Fibroblast of skin of right quadriceps (primary cell): ENCODE measurements around the gene DNAH8.

Experiments
- DNase-seq: peaks from one replicate; pipeline ENCODE4 v3.0.0-alpha.2; 2013

Gene DNAH8

DNA sequence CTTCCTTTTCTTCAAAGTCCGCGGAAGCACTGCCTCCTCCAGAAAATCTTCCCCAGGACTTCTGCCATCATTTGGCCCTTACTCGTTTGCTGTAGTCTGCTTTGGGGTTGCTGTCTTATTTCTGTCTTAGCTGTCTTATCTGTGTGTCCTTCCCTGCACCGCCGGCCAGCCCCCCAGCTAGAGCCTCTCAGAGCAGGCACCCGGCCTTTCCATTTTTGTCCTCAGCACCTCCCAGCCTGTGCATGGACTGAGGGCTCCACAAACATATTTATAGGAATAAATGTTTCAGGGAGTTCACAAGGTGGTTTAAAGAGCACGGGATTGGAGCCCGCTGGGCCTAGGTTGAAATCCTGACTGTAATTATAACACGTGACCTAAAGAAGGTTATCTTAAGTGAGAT, 341.6 kb downstream of the DNAH8 start:
- DNase-seq: no peak

DNA sequence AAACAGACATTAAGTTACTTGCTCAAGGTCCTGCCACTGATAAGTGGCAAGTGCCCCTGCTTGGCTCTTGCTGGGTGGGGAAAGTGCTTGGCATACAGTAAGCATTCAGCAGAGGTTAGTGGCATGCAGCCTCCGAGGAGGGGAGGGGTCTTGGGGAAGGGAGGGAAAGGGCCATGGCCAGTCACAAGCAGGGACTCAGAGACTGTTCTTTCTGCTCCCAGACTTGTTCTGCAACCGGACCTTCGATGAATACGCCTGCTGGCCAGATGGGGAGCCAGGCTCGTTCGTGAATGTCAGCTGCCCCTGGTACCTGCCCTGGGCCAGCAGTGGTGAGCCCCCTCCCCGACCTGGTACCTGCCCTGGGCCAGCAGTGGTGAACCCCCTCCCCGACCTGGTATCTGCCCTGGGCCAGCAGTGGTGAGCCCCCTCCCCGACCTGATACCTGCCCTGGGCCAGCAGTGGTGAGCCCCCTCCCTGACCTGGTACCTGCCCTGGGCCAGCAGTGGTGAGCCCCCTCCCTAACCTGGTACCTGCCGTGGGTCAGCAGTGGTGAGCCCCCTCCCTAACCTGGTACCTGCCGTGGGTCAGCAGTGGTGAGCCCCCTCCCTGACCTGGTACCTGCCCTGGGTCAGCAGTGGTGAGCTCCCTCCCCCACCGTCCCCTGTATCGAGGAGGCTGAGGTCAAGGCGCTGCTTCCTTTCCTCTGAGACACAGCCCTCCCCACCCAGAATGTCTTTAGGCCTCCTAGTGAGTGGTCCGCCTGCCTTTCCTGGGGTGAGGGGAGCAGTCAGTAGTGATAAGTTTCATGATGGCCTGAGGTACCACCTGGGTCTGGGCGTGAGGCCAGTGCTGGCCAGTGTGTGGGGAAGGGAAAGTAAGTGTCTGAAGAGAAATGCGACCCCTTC, 342.4 kb downstream of the DNAH8 start:
- DNase-seq: no peak

DNA sequence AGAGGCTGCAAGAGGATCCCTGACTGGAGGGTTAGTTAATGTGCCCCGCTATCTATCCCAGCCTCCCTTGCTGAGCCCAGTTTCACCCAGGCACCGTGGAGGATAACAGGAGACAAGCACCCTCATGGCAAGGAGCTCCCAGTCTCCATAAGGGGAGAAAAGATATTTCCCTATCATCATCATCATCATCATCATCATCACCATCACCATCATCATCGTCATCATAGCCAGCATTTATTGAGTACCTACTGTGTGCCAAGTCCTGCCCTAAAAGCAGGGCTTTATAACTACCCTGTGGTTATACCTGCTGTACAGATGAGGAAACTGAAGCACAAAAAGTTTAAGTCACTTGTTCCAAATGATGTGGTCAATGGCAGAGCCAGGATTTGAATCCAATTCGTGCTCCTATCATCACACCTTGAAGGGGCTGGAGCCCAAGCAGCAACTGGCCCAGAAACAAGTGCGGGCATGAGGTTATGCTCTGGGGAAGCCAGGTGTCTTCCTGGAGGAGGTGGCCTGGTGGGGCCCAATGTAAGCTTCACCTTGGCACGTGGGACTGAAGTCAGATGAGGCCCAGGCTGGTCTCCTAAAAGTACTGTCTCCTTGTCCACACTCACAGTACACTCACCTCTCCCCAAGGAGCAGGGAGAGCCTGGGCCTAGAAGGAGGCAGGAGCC, 343.5 kb downstream of the DNAH8 start:
- DNase-seq: no peak

DNA sequence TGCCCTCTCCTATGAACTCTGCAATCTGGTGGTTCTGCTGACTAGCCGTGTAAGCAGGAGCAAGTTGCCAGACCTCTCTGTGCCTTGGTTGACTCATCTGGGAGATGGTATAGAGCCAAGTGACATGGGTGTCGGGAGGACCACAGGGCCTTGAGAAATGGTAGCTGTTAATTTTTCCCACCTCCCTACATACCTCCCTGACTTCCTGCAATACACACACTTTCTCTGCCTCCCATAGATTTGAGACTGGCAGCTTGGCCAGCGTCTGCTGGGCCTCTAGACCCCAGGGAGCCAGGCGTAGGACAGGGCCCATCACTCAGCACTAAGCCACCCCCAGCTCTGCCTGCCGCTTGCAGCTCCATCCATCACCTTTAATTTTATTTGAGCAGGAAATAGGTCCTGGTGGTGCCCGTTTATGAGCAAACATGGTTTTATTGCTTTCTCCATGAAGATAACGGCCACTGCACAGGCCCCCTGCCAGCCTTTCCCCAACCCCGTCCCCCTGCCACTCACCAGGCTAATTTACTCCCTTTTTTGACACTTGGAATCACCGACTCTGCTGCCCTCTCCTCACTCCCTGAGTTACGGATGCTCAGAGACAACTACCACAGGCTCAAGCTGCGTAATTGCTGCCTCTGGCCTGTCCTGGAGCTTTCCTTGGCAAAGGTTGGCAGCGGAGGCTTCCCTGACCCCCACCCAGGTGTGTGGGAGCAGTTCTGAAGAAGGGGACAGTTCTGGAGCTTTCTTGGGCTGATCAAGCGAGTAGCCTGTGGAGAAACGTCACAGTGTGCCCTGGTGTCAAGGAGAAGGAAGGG, 344.6 kb downstream of the DNAH8 start:
- DNase-seq: no peak

DNA sequence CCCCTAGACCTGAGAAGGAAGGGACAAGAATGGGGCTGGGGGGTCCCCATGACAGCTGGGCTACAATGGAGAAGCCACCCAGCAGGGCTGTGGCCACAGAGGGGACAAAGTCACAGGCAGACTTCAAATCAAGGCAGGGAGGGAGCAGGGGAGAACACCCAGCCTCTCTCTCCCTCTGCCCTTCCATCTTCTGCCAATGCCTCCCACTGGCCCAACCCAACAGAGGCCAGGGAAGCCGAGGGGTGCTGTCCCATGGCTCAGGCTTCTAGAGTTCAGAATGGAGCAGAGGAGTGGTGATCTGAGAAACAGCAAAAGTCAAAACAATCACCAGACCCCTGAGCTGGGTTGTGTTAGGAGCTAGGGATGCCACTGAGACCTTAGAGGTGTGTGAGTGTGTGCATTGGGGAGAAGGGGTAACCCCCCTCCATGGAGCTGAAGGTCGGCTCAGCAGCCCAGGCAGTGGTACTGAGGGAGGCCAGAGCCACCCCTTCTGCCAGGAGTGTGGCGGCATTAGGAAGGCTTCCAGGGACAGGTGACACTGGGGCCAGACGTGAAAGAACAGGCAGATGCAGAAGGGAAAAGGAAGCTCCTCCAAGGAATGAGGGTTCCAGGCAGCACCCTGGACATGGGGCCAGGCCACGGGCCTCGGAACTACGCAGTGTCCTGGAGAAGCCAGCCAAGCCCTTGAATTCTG, 345.5 kb downstream of the DNAH8 start:
- DNase-seq: no peak

DNA sequence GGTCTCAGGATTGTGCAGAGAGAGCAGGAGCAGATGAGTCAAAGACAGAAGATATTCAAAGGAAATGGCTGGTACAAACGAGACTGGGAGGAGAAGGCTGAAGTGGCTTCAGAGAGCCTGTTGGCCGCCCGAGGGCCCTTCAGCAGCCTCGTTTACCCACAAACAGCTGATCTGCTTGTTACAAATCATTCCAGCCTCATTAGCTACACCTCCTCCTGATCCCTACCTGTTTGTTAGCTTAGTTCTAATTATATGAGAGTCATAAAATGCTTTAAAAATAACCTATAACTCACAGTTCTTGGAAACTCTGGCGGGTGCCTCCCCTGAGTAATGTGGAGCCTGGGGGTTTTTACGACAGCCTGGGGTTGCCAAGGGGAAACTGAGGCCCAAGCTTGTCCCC, 346.1 kb downstream of the DNAH8 start:
- no peak for DNase-seq

DNA sequence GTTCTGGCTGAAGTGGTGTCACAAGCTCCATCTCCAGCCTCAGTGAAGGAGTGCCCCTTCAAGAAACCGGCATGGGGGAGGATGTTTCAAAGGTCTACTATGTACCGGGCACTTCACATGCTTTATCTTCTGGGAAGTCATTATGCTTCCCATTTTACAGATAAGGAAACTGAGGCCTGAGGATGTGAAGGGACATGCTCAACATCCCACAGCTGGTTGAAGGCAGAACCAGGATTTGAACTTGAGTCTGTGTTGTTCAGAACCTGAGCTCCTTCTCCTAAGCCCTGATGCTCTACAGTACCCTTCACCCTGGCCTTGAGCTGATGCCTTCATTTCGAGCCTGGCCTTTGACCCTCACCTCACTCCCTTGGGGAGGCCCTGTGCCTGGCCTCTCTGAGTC, 346.5 kb downstream of the DNAH8 start:
- no peak for DNase-seq

DNA sequence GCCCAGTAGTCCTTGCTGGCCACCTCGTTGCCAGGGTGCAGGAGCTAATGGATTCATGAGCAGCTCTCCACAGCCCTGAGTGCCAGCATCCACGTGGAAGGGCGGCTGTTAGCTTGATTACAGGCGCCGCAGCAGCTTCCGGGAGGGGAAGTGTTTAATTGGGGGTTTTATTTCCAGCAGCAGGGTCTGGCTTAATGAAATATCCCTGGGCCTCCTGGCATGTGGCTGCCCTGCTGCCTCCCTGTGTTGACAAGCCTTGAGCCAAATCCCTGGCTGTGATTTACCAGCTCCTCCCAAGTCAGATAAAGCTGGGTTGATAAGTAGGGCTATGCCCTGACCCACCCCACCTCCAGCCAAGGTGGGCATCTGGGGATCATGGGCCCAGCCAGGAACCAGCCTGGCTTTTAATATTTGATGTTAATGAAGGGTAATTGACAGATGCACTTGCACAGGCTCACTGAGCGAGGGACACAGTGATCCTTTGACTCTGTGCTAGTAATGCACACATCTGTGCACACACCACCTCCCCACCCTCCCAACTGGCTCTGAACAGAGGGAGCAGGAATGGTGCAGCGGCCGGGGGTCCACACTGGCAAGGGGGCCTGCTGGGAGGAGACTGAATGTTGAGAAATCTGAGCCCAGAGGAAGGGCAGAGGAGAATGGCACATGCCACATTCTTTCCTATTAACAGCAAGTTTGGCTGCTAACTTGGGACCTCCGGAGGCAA, 347.1 kb downstream of the DNAH8 start:
- DNase-seq: no peak

DNA sequence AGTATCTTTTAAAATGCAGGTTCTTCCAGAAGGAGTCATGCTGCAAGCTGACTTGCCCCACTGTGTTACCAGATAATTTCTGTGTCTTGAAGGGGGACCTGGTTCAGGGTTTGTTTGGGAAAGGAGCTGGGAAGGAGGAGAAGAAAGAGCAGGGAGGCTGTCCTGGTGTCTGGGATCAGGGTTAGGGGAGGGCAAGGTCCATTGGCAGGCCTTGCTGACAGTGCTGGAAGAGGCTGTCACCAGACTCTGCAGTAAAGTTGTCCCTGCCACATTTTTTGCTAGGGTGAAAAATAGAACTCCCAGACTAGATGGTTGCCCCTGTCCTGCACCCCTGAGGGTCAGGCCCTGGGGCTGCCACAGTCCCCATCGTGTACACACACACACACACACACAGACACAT, 348.4 kb downstream of the DNAH8 start:
- DNase-seq: no peak

DNA sequence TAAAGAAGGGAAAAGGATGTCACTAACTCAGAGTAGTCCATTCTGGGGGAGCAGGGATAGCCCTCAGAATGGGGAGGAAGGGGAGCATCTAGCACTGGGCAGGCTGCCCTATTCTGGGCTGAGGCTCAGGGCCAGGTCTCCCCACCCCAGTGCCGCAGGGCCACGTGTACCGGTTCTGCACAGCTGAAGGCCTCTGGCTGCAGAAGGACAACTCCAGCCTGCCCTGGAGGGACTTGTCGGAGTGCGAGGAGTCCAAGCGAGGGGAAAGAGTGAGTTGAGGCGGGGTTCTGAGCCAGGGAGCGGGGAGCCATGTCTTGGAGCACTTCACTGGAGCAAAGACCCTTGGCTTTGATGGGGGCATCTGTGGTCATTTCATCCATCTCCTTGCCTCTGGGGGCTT, 350.4 kb downstream of the DNAH8 start:
- no peak for DNase-seq

DNA sequence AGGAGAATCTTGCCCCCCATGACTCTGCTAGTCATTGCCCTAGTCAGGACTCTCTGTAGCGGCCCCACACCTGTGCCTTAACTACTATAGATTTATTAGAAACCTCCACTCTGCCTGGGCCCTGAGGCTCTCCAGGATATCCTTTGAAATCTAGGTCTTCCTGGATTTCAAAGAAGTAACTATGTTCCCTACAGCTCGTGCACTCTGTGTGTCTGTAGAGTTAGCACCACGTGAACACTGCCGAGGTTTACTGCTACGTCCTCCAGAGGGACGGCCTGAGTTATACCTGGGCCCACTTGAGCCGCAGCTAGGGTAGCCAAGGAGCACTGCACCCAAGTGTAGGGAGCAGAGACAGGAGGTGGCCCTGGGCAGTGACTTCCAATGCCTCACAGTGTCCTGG, 353.3 kb downstream of the DNAH8 start:
- DNase-seq: no peak

DNA sequence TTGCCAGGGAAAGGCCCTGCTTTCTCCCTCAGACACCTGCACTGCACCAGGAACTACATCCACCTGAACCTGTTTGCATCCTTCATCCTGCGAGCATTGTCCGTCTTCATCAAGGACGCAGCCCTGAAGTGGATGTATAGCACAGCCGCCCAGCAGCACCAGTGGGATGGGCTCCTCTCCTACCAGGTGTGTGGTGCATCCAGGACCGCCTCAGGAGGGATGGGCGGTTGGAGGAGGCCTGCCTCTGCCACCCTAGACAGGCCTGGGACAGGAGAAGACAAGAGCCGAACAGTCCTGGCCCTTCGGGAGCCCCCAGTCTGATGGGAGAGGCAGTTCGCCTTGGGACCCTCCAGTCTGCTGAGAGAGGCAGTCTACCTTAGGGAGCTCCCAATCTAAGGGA, 357.7 kb downstream of the DNAH8 start:
- no peak for DNase-seq

DNA sequence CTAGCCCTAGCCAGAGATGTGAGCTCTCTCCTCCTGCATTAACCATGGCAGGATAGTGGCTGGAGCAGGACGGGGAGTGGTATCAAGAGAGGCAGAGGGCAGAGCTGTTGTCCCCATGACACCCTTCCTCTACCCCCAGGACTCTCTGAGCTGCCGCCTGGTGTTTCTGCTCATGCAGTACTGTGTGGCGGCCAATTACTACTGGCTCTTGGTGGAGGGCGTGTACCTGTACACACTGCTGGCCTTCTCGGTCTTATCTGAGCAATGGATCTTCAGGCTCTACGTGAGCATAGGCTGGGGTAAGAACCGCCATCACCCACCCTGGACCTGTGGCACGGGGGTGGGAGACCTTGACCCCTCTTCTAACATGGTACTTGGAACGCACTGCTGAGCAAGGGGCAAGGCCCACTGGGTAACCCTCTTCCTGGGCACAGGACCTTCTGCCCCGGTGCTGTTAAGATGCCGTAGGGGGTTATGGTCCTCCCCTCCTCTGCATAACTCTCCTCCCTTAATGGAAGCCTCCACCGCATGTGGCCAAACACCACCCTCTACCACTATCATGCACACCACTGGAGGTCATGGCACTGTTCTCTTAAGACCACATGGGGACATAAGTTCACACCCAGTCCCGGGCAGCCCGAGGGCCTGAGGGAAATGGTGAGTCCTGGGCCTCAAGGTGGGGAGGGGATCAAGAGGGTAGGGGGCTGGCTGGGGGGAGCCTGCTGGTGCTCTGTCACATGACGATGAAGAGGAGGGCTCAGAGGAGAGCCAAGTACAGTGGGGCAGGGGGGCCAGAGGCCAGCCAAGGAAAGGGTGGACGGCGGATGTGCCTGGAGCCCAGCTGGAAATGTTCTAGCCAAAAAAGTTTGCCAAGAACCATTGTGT, 358.6 kb downstream of the DNAH8 start:
- DNase-seq: no peak

DNA sequence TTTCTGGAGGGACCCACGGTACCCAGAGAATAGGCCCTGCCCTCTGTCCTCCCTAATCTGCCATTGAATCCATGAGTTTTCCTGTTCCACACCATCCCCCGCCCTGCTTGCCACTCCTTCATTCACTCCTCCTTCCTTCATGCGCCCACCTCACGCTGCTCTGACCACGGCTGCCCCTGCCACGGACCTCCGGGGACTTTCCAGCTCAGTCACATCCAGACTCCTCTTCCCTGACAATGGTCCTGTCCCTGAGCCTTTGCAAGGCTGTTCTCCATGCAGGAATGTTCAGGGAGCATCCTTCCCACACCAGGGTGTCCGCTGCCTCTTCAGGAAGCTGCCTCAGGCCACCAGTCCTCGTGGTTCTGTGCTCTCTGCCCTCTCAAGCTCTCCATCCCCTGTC, 359.4 kb downstream of the DNAH8 start:
- DNase-seq: no peak

DNA sequence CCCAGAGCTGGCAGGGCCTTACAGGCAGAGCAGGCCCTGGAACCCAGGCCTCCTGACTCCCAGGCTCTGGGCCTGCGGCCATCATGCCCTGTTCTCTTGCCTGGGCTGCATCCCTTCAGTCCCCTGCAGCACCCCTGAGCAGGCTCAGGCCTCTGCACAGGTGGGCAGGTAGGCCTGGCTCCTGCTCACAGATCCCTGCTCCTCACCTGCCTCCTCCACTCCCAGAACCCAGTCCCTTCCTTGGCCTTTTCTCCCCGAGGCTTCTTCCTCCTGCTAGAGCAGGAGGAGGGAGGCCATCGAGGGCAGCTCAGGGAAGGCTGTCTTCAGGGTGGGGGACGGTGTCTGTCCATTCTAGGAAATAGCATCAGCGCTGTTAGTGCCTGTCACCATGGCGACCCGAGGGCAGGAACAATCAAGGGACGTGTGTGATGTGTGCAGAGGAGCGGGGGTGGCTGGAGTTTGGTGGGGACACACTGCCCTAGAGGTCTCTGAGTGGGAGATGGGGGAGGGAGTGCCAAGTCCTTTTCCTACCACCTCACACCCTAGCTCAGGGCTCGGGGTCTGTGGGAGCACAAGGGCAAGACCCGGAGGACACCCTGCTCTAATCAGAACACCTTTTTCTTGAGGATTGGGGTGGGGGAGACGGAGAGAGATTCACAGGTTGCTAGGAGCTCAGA, 360.0 kb downstream of the DNAH8 start:
- no peak for DNase-seq

DNA sequence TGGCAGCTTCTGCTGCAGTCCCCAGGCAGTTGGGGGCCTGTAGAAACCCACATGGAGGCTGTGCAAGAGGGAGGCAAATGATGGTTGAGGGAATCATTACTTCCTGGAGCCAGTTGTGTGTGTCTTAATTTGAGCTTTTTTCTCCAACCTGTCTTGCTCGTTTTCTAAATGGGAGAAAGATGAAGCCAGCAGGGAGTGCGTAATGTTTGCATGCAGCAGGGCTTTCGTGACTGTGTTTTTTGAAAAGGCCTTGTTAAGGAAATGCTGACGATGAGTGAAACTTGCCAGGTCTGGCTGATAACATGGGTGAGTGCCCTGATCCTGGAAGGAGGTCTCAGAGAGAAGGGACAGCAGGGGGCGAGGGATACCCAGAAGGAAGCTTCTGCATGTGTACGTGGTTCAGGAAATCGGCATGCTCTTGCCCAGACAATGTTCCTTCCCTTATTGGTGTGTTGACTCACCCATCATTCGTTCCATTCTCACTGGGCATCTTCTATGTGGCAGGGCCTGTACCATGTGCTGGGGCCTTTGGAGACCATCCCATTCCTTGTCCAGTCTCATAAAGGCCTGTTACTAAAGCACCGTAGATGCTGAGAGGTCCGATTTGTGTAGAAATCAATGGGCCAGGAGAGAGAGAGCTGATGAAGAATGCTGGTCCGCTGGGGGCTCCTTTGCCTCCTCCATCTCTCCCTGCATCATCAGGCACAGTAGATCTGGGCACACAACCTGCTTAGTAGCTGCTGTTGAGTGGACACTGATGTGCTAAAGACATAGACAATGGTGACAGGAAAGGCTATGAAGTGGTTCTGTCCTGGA, 360.9 kb downstream of the DNAH8 start:
- DNase-seq: no peak

DNA sequence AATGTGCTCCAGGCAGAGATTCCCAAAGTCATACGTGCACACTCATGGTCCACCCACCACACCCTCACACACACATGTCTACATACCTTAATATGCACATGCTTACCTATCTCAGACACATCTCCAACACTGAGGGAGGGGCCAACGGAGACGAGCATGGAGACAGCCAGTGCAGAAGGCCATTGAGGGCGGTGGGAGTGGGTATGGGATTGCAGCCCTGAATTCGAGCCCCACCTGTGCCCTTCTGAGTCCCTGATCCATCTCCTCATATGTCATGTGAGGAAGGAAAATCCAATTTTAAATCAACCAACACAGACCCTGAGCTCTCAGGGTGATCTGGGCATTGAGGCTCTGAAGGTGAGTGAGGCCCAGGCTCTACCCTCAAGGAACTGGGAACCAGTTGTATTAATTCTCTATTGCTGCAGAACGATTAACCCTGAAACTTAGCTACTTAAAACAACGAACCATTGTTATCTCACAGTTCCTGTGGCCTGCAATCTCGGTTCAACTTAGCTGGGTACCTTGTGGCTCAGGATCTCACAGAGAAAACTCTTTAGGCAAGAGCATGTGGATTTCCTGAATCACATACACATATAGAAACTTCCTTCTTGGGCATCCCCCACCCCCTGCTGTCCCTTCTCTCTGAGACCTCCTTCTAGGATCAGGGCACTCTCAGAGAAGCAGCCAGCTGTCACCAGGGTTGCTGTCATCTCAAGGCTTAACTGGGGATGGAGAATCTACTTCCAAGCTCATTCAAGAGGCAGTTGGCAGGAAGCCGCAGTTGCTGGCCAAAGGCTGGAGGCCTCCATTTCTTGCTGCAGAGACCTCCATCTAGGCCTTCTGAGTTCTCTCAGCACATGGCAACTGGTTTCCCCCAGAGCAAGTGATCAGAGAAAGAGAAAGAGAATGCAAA, 361.8 kb downstream of the DNAH8 start:
- DNase-seq: no peak

DNA sequence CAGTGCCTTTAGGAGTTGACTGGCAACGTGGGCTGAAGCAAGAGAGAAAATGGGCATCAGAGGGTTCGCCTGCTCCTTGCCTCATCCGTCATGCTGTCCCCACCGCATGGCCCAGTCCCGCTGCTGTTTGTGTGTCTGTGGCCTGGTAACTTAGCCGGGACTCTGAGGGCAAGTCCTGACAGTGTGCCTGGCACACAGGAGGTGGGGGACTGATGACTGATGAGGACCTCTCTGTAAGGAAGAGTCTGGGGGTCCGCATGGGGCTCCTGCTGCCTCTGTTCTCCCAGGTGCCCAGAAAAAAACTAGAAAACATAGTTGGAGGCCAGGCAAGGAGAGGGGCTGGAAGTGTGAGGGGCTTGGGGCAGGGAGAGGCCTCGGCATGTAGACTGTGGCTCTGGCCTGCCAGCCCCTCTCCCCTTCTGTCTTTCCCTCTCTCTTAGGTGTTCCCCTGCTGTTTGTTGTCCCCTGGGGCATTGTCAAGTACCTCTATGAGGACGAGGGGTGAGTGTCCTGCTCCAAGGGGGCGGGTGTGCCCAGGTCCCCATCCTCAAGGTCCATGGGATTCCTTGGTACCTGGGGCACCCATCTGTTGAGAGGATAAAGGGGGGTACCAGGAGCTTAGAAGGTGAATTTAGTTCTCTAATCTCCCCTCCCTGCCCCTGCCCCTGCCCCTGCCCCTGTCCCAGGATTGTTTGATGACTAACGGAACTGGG, 362.9 kb downstream of the DNAH8 start:
- no peak for DNase-seq
